Spinal cord (tissue), 10 donors: ENCODE data around the gene DCC. TPM values are rescaled to one million over a fixed set of nuclear protein-coding genes. Genes with fewer than 3 reads are reported as not detected.
A peak's percentile ranks its signal among the peaks of the same experiment; 100 is the strongest.

Experiments
- DNase-seq, 6 donors: peaks; one replicate each; pipeline versions ENCODE4 v3.0.0 to v3.0.0-alpha.2; 2013 to 2015; ENCODE audit warnings: low spot score in 6 of 6, low read depth in 4 of 6
- H3K27ac ChIP-seq: one replicate; pipeline ENCODE4 v1.5.1; 2013; ENCODE audit warnings: low read depth, low read length, control low read depth
- H3K27me3 ChIP-seq: one replicate; pipeline ENCODE4 v1.6.1; 2013; ENCODE audit warnings: low read length; ENCODE audit not compliant: control insufficient read depth, insufficient read depth
- H3K36me3 ChIP-seq: one replicate; pipeline ENCODE4 v1.6.1; 2013; ENCODE audit warnings: low read length; ENCODE audit not compliant: control insufficient read depth, insufficient read depth
- H3K4me1 ChIP-seq: one replicate; pipeline ENCODE4 v1.6.1; 2013; ENCODE audit warnings: low read length; ENCODE audit not compliant: control insufficient read depth, insufficient read depth
- H3K4me3 ChIP-seq: one replicate; pipeline ENCODE4 v1.5.1; 2013; ENCODE audit warnings: low read depth, low read length, control low read depth
- H3K9me3 ChIP-seq: one replicate; pipeline ENCODE4 v1.6.1; 2013; ENCODE audit warnings: low read length; ENCODE audit not compliant: control insufficient read depth, insufficient read depth
- WGBS: methylation state at CpG from one replicate; pipeline ENCODE4 v1.1.5; 2013; ENCODE audit warnings: missing lambda C conversion rate; ENCODE audit not compliant: insufficient coverage; 5-methylcytosine and 5-hydroxymethylcytosine counted together
- polyA plus RNA-seq, 2 donors: library from polyadenylated mRNA; unstranded; fragments of 120-200 nt; gene quantifications; one replicate each; pipeline ENCODE4 v1.2.1, GENCODE V29; 2013; ENCODE audit not compliant: insufficient read length in 2 of 2
- total RNA-seq, 2 donors: library from RNA; depleted of rRNA in 1 of 2; stranded (reverse); fragments of 120-200 nt in 1 of 2; fragments of >200 nt in 1 of 2; gene quantifications; one replicate each; pipeline versions ENCODE4 v1.2.3 to v1.2.4, GENCODE V29; 2013 to 2014
- donor health status: healthy.

DCC gene
- total and polyA plus RNA-seq, 4 donors, result 13.8 to 27.3 (median 17.2) TPM

GRCh38 chr18:52546686-52547346, 206.8 kb downstream of the DCC start:
- no peaks in the 10 kb centered on the region for H3K36me3 ChIP-seq
- DNase-seq, result peak in 1 of 6 donors; percentile 27
- H3K27me3 ChIP-seq, result no peaks in the 10 kb centered on the region
- H3K9me3 ChIP-seq, result peaks cover 1% of the 10 kb centered on the region
- no peak overlapping the region for H3K27ac ChIP-seq
- WGBS, result 50% methylated on average over 1 of the region's 6 CpGs
- no peaks in the 10 kb centered on the region for H3K4me1 ChIP-seq
- H3K4me3 ChIP-seq, result no peak overlapping the region

GRCh38 chr18:52553441-52553840, 213.4 kb downstream of the DCC start:
- peak in 5 of 6 donors; percentile 17 to 74 (median 28) for DNase-seq
- WGBS, result no CpG with 5 or more reads among the region's 1 CpG
- H3K27ac ChIP-seq, result no peak overlapping the region
- H3K27me3 ChIP-seq, result no peaks in the 10 kb centered on the region
- no peak overlapping the region for H3K4me3 ChIP-seq
- H3K9me3 ChIP-seq, result no peaks in the 10 kb centered on the region
- no peaks in the 10 kb centered on the region for H3K4me1 ChIP-seq
- H3K36me3 ChIP-seq, result no peaks in the 10 kb centered on the region

GRCh38 chr18:52554180-52554579, 214.2 kb downstream of the DCC start:
- no CpG with 5 or more reads among the region's 1 CpG for WGBS
- H3K4me3 ChIP-seq, result no peak overlapping the region
- no peaks in the 10 kb centered on the region for H3K36me3 ChIP-seq
- H3K27me3 ChIP-seq, result no peaks in the 10 kb centered on the region
- no peaks in the 10 kb centered on the region for H3K9me3 ChIP-seq
- no peak for DNase-seq
- H3K27ac ChIP-seq, result no peak overlapping the region
- H3K4me1 ChIP-seq, result no peaks in the 10 kb centered on the region

GRCh38 chr18:52567360-52567759, 227.4 kb downstream of the DCC start:
- H3K4me1 ChIP-seq, result peaks cover 2% of the 10 kb centered on the region
- H3K36me3 ChIP-seq, result no peaks in the 10 kb centered on the region
- no peaks in the 10 kb centered on the region for H3K9me3 ChIP-seq
- DNase-seq, result no peak
- H3K4me3 ChIP-seq, result no peak overlapping the region
- H3K27ac ChIP-seq, result no peak overlapping the region
- H3K27me3 ChIP-seq, result no peaks in the 10 kb centered on the region
- WGBS, result no CpG with 5 or more reads among the region's 4 CpGs

- Histone ChIP-seq H3K4me3 (no peak overlapping the region), H3K27ac (no peak overlapping the region), H3K4me1 (peaks cover 4% of the 10 kb centered on the region), H3K27me3 (no peaks in the 10 kb centered on the region), H3K36me3 (no peaks in the 10 kb centered on the region), H3K9me3 (no peaks in the 10 kb centered on the region)
- no CpG with 5 or more reads among the region's 1 CpG for WGBS
- DNase-seq, result no peak
These were observed 229.5 kb downstream of the DCC start for GRCh38 chr18:52569492-52569891.

- DNase-seq, result no peak
- Histone ChIP-seq H3K4me1 (peaks cover 4% of the 10 kb centered on the region), H3K4me3 (no peak overlapping the region), H3K27ac (no peak overlapping the region), H3K9me3 (no peaks in the 10 kb centered on the region), H3K27me3 (no peaks in the 10 kb centered on the region), H3K36me3 (no peaks in the 10 kb centered on the region)
- no CpG with 5 or more reads among the region's 2 CpGs for WGBS
These were observed 231.0 kb downstream of the DCC start for GRCh38 chr18:52570975-52571374.

GRCh38 chr18:52572036-52573000, 232.3 kb downstream of the DCC start:
- no peaks in the 10 kb centered on the region for H3K27me3 ChIP-seq
- H3K9me3 ChIP-seq, result no peaks in the 10 kb centered on the region
- 69% methylated on average over 3 of the region's 13 CpGs for WGBS
- peak in 1 of 6 donors; percentile 53 for DNase-seq
- no peak overlapping the region for H3K27ac ChIP-seq
- H3K4me1 ChIP-seq, result peaks cover 4% of the 10 kb centered on the region
- no peak overlapping the region for H3K4me3 ChIP-seq
- H3K36me3 ChIP-seq, result no peaks in the 10 kb centered on the region

GRCh38 chr18:52577795-52578194, 237.8 kb downstream of the DCC start:
- H3K9me3 ChIP-seq, result no peaks in the 10 kb centered on the region
- no peak overlapping the region for H3K4me3 ChIP-seq
- DNase-seq, result peak in 1 of 6 donors; percentile 21
- no peaks in the 10 kb centered on the region for H3K36me3 ChIP-seq
- no peaks in the 10 kb centered on the region for H3K27me3 ChIP-seq
- WGBS, result no CpG with 5 or more reads among the region's 3 CpGs
- H3K4me1 ChIP-seq, result no peaks in the 10 kb centered on the region
- H3K27ac ChIP-seq, result no peak overlapping the region

- no peaks in the 10 kb centered on the region for H3K36me3 ChIP-seq
- no peaks in the 10 kb centered on the region for H3K4me1 ChIP-seq
- DNase-seq, result no peak
- H3K9me3 ChIP-seq, result no peaks in the 10 kb centered on the region
- H3K27ac ChIP-seq, result no peak overlapping the region
- no peak overlapping the region for H3K4me3 ChIP-seq
- H3K27me3 ChIP-seq, result no peaks in the 10 kb centered on the region
- WGBS, result no CpG with 5 or more reads among the region's 1 CpG
These were observed 242.1 kb downstream of the DCC start for GRCh38 chr18:52582061-52582460.
